Neural cell (in vitro differentiated cells): ENCODE measurements around the gene SF3B1. TPM values are rescaled to one million over a fixed set of nuclear protein-coding genes. Genes with fewer than 3 reads are reported as not detected.

Experiments used
- H2AFZ ChIP-seq: fragments of 200-600, 300-800 bp; sonication (generic), shearing (Covaris generic); 2 replicates; pipeline ENCODE4 v1.6.0; 2014; ENCODE audit warnings: low read depth, mild to moderate bottlenecking, antibody characterized with exemption, low read length, moderate library complexity
- H3F3A ChIP-seq: fragments of 200-600 bp; shearing (Covaris generic); 2 replicates; pipeline ENCODE4 v1.6.1; 2016; ENCODE audit warnings: mild to moderate bottlenecking, moderate library complexity, mixed read lengths, antibody characterized with exemption, low read length; ENCODE audit not compliant: insufficient read depth, poor library complexity, severe bottlenecking
- H3K27ac ChIP-seq: fragments of 200-600, 300-800 bp; sonication (generic), shearing (Covaris generic); 2 replicates; pipeline ENCODE4 v1.5.1; 2014; ENCODE audit warnings: mild to moderate bottlenecking, low read length, moderate library complexity
- H3K27me3 ChIP-seq: fragments of 300-800, 200-600 bp; sonication (generic), shearing (Covaris generic); 2 replicates; pipeline ENCODE4 v1.6.0; 2014; ENCODE audit warnings: mild to moderate bottlenecking, low read depth, low read length, moderate library complexity; ENCODE audit not compliant: insufficient read depth
- H3K36me3 ChIP-seq: fragments of 300-800, 200-600 bp; sonication (generic), shearing (Covaris generic); 2 replicates; pipeline ENCODE4 v1.5.1; 2014; ENCODE audit warnings: mild to moderate bottlenecking, antibody characterized with exemption, low read length, moderate library complexity; ENCODE audit not compliant: insufficient read depth
- H3K4me2 ChIP-seq: fragments of 300-800, 200-600 bp; sonication (generic), shearing (Covaris generic); 2 replicates; pipeline ENCODE4 v1.6.0; 2014; ENCODE audit warnings: mild to moderate bottlenecking, low read length
- H3K4me3 ChIP-seq: fragments of 300-800, 200-600 bp; sonication (generic), shearing (Covaris generic); 2 replicates; pipeline ENCODE4 v1.5.1; 2014; ENCODE audit warnings: mild to moderate bottlenecking, low read length, moderate library complexity
- H3K79me2 ChIP-seq: fragments of 200-600 bp; shearing (Covaris generic); replicated peaks from 2 replicates; pipeline ENCODE4 v1.6.0; 2014; ENCODE audit warnings: mild to moderate bottlenecking, low read length, moderate library complexity; ENCODE audit not compliant: insufficient read depth
- H3K9ac ChIP-seq: fragments of 300-800, 200-600 bp; sonication (generic), shearing (Covaris generic); 2 replicates; pipeline ENCODE4 v1.6.1; 2016; ENCODE audit warnings: mild to moderate bottlenecking, low read length, mixed read lengths
- H3K9me2 ChIP-seq: fragments of 200-600 bp; shearing (Covaris generic); 2 replicates; pipeline ENCODE4 v1.6.1; 2016; ENCODE audit warnings: mild to moderate bottlenecking, low read length, mixed read lengths; ENCODE audit not compliant: insufficient read depth
- H3K9me3 ChIP-seq: fragments of 200-600, 300-800 bp; sonication (generic), shearing (Covaris generic); 2 replicates; pipeline ENCODE4 v1.6.1; 2016; ENCODE audit warnings: mild to moderate bottlenecking, mixed run types, low read length, moderate library complexity, mixed read lengths
- H4K20me1 ChIP-seq: fragments of 200-600 bp; shearing (Covaris generic); 2 replicates; pipeline ENCODE4 v1.6.1; 2016; ENCODE audit warnings: mild to moderate bottlenecking, mixed run types; ENCODE audit not compliant: insufficient read depth
- CTCF ChIP-seq: fragments of 450-650 bp; IDR thresholded peaks from 2 replicates; pipeline ENCODE4 v1.5.1; 2014; ENCODE audit warnings: antibody characterized with exemption, mild to moderate bottlenecking, moderate library complexity; ENCODE audit not compliant: poor library complexity, severe bottlenecking
- EP300 ChIP-seq: fragments of 450-650 bp; conservative IDR thresholded peaks from 2 replicates; pipeline ENCODE4 v1.6.1; 2014; ENCODE audit warnings: antibody characterized with exemption, mild to moderate bottlenecking, moderate library complexity; ENCODE audit not compliant: poor library complexity, severe bottlenecking
- EZH2 ChIP-seq: fragments of 200-600, 300-800 bp; shearing (Covaris generic), sonication (generic); IDR thresholded peaks from 2 replicates; pipeline ENCODE4 v1.6.1; 2014; ENCODE audit warnings: antibody characterized with exemption, low read length, borderline replicate concordance, mild to moderate bottlenecking; ENCODE audit not compliant: insufficient read depth, poor library complexity, severe bottlenecking
- MXI1 ChIP-seq: fragments of 450-650 bp; conservative IDR thresholded peaks from 2 replicates; pipeline ENCODE4 v1.6.1; 2014; ENCODE audit warnings: antibody characterized with exemption, mild to moderate bottlenecking; ENCODE audit not compliant: poor library complexity, severe bottlenecking
- POLR2AphosphoS5 ChIP-seq: IDR thresholded peaks from 2 replicates; pipeline ENCODE4 v1.6.1; 2012
- RAD21 ChIP-seq: fragments of 450-650 bp; conservative IDR thresholded peaks from 2 replicates; pipeline ENCODE4 v1.6.1; 2014; ENCODE audit warnings: antibody characterized with exemption, mild to moderate bottlenecking, moderate library complexity
- SMC3 ChIP-seq: fragments of 450-650 bp; conservative IDR thresholded peaks from 2 replicates; pipeline ENCODE4 v1.6.1; 2014; ENCODE audit warnings: antibody characterized with exemption, mild to moderate bottlenecking, moderate library complexity; ENCODE audit not compliant: poor library complexity
- TAF1 ChIP-seq: IDR thresholded peaks from 2 replicates; pipeline ENCODE4 v1.6.1; 2012; ENCODE audit warnings: low read depth
- polyA plus RNA-seq: library from polyadenylated mRNA; depleted of rRNA; stranded (reverse); fragments of >200 nt; gene quantifications from 2 replicates; pipeline ENCODE4 v1.2.3, GENCODE V29; 2014
- TF ChIP-seq, protein P1 (sequence below): IDR thresholded peaks from 2 replicates; pipeline ENCODE4 v1.6.1; 2012; ENCODE audit warnings: borderline replicate concordance

SF3B1 gene
- polyA plus RNA-seq, 1 donor from 2014 or later: 1,143 TPM

GRCh38 chr2:197446844-197447243, 12.0 kb upstream of the SF3B1 start:
- Histone ChIP-seq H4K20me1 (no peaks in the 10 kb centered on the region), H3K9ac (no peak overlapping the region), H3F3A (no peaks in the 10 kb centered on the region), H3K9me3 (no peaks in the 10 kb centered on the region), H3K4me2 (no peak overlapping the region), H3K27me3 (no peaks in the 10 kb centered on the region), H3K9me2 (no peaks in the 10 kb centered on the region), H3K36me3 (no peaks in the 10 kb centered on the region), H3K4me3 (no peak overlapping the region), H3K27ac (no peak overlapping the region), H2AFZ (no peak overlapping the region), H3K79me2 (no peaks in the 10 kb centered on the region)
- TF ChIP-seq RAD21: no peak
- no peak for TF ChIP-seq TAF1
- TF ChIP-seq, protein P1, sequence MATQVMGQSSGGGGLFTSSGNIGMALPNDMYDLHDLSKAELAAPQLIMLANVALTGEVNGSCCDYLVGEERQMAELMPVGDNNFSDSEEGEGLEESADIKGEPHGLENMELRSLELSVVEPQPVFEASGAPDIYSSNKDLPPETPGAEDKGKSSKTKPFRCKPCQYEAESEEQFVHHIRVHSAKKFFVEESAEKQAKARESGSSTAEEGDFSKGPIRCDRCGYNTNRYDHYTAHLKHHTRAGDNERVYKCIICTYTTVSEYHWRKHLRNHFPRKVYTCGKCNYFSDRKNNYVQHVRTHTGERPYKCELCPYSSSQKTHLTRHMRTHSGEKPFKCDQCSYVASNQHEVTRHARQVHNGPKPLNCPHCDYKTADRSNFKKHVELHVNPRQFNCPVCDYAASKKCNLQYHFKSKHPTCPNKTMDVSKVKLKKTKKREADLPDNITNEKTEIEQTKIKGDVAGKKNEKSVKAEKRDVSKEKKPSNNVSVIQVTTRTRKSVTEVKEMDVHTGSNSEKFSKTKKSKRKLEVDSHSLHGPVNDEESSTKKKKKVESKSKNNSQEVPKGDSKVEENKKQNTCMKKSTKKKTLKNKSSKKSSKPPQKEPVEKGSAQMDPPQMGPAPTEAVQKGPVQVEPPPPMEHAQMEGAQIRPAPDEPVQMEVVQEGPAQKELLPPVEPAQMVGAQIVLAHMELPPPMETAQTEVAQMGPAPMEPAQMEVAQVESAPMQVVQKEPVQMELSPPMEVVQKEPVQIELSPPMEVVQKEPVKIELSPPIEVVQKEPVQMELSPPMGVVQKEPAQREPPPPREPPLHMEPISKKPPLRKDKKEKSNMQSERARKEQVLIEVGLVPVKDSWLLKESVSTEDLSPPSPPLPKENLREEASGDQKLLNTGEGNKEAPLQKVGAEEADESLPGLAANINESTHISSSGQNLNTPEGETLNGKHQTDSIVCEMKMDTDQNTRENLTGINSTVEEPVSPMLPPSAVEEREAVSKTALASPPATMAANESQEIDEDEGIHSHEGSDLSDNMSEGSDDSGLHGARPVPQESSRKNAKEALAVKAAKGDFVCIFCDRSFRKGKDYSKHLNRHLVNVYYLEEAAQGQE: no peak
- no peak for TF ChIP-seq SMC3
- no peak for TF ChIP-seq MXI1
- no peak for TF ChIP-seq EP300
- TF ChIP-seq CTCF: no peak
- TF ChIP-seq EZH2: no peak
- TF ChIP-seq POLR2AphosphoS5: no peak

- H3K79me2 ChIP-seq: no peaks in the 10 kb centered on the region
- H3K9me2 ChIP-seq: no peaks in the 10 kb centered on the region
- no peaks in the 10 kb centered on the region for H3F3A ChIP-seq
- no peak overlapping the region for H3K4me3 ChIP-seq
- TF ChIP-seq EP300 (no peak), EZH2 (no peak), RAD21 (no peak), POLR2AphosphoS5 (no peak), SMC3 (no peak), CTCF (no peak), MXI1 (no peak), TAF1 (no peak)
- TF ChIP-seq, protein P1: no peak
- no peak overlapping the region for H3K4me2 ChIP-seq
- no peaks in the 10 kb centered on the region for H3K36me3 ChIP-seq
- H4K20me1 ChIP-seq: no peaks in the 10 kb centered on the region
- no peaks in the 10 kb centered on the region for H3K9me3 ChIP-seq
- no peak overlapping the region for H3K27ac ChIP-seq
- H3K27me3 ChIP-seq: no peaks in the 10 kb centered on the region
- H2AFZ ChIP-seq: no peak overlapping the region
- H3K9ac ChIP-seq: no peak overlapping the region
These were observed 10.9 kb upstream of the SF3B1 start for GRCh38 chr2:197445746-197446145.
